Fibroblast of villous mesenchyme (primary cell): Measurements from ENCODE around the gene CDH9. TPM values are rescaled to one million over a fixed set of nuclear protein-coding genes. Genes with fewer than 3 reads are reported as not detected.

Experiments used
- DNase-seq: peaks from one replicate; pipeline ENCODE4 v3.0.0-alpha.2; 2010; ENCODE audit warnings: low read depth
- H3K4me3 ChIP-seq: 2 replicates; pipeline ENCODE4 v1.5.1; 2011; ENCODE audit warnings: low read depth, mild to moderate bottlenecking, low read length
- CTCF ChIP-seq: IDR thresholded peaks from 2 replicates; pipeline ENCODE4 v1.5.1; 2012; ENCODE audit warnings: low read depth, mild to moderate bottlenecking, low read length; ENCODE audit not compliant: insufficient read depth
- total RNA-seq: library from RNA; depleted of rRNA; stranded (reverse); fragments of >200 nt; gene quantifications from 2 replicates; pipeline ENCODE4 v1.2.3, GENCODE V29; 2012

Gene CDH9
- total RNA-seq, 1 donor: not detected

DNA sequence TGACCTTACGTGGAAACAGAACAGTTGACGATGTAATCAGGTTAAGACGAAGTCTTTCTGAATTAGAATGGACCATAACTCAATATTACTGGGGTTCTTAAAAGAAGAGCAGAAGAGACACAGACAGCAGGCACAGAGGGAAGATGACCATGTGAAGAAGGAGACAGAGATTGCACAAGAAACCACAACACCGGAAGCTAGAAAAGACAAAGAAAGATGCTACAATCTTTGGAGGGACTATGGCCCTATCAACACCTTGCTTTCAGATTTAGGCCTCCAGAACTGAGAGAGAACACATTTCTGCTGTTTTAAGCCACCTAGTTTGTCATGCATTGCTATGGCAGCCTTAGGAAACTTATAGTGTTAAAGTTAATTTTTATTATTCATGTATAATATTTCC is 27.1 kb downstream of the CDH9 start:
- no peak for TF ChIP-seq CTCF
- no peak for DNase-seq
- no peak overlapping the region for H3K4me3 ChIP-seq

- DNase-seq: no peak
- no peak overlapping the region for H3K4me3 ChIP-seq
- TF ChIP-seq CTCF: no peak
Observed at GRCh38 chr5:27010646-27011045, 27.7 kb downstream of the CDH9 start.

DNA sequence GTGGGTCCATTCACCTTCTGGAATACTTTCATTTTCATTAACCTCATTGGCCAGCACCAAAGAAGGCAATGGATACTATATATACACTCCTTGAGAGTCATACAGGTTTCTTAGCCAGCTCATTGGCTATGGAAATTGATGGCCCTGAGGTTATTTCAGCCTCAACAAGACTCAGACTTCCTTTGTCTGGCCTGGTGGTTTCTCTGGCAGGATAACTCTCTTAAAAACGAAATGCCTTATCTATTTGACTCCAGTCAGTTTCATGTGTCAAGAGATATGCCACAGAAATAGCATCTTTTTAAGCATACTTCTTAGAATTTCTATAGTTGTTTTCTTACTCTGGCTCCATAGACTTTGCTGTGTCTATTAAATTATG is 28.9 kb downstream of the CDH9 start:
- H3K4me3 ChIP-seq: no peak overlapping the region
- no peak for DNase-seq
- no peak for TF ChIP-seq CTCF

GRCh38 chr5:27008604-27009539 is 29.5 kb downstream of the CDH9 start:
- H3K4me3 ChIP-seq: no peak overlapping the region
- TF ChIP-seq CTCF: no peak
- no peak for DNase-seq

DNA sequence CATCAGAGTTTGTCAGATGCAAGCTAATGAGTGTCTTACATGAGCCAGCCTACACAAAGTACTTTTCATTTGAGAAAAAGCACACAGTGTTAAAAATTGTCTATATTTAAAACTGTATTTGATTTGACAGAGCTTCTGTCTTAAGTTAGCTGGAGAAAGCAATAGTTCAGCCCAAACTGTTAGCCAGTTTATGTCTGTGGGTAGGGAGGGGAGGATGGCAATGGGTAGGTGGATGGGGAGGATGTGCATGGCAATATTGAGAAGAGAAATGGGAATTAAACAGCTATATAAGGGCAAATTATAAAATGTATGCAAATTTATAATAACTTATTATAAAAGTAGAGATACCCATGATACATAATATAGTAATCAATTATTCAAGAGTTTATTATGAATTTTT is 31.3 kb downstream of the CDH9 start:
- H3K4me3 ChIP-seq: no peak overlapping the region
- no peak for TF ChIP-seq CTCF
- DNase-seq: no peak

- no peak for DNase-seq
- no peak overlapping the region for H3K4me3 ChIP-seq
- TF ChIP-seq CTCF: no peak
Observed at GRCh38 chr5:26986985-26987384, 51.4 kb downstream of the CDH9 start.

- DNase-seq: no peak
- no peak for TF ChIP-seq CTCF
- H3K4me3 ChIP-seq: no peak overlapping the region
Observed at GRCh38 chr5:26981750-26982149, 56.6 kb downstream of the CDH9 start.
